GM18517 (cell line): Measurements from ENCODE around the gene SOX5.
A peak's percentile ranks its signal among the peaks of the same experiment; 100 is the strongest.

Experiments used
- ATAC-seq: cut with Tn5 transposase; IDR thresholded peaks from one replicate; pipeline ENCODE4 v1.9.1; 2021; ENCODE audit warnings: mild to moderate bottlenecking, moderate library complexity; ENCODE audit not compliant: unreplicated experiment

SOX5 gene

DNA sequence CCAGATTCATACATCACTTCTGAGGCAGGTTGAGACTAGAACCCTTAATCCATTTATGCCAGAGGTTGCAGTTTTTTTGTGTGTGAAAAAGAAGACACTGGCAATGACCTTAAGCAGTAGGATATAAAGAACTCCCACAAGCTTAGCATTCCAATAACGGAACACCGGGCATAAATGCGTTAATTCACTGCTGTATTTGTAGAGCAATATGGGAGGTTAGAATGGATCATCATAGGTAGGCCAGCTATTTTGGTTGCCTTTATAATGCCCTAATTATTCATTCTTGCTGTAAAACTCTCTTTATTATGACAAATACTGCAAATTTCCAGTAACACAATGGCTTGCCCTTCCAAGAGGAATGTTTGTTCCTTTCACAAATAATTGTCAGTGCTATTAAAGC lies 322.7 kb downstream of the SOX5 start:
- no peak for ATAC-seq

DNA sequence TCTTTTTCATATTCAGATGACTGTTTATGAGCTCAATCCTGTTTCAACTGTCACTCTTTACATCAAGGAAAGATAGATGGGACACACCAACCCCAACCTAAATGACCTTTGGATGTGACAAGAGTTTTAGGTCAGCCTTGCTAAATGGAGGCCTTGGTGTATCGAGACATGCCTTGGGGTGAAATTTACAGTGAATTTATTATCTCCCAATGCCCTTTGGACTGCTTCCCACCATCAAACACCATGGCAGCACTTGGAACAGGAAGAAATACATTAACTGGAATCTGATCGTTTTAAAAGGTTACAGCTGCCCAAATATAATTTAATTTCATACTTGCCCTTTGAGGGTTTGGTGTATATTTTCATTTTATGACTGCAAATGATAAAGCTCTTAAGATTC lies 327.6 kb downstream of the SOX5 start:
- ATAC-seq: no peak

DNA sequence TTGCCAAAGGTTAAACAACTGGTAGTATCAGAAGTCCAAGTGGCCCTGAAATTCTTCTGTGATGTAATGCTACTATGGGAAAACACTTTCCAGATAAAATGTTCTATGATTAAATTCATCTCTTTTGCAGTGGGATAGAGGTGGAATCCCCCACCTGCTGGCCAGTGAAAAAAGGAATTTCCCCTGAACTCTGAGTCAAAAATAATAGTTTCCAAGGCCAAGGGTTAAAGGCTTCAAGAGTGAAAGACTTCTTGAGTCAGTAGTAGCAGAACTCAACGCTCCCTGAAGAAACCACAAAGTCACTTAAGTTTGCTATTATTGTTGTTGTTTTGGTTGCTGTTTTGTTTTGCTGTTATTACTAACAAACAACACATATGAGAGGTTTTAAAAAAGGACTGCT lies 330.8 kb downstream of the SOX5 start:
- ATAC-seq: no peak

DNA sequence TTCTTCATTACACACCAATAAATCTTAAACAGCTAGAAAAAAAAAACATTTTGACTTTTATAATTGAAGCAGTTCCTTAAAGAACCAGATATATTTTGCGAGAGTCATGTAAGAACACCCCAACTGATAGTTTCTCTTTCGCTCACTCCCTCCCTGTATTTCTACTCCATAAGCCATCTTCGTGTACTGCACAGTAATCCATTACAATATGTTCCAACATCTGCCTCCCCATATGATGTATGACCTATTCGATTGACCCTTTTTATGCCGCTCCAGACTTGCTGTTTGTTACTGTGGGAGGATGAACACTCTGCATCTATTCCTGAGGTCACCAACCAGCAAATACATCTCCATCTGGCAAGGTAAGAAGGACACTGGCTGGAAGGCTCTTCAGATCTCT lies 331.7 kb downstream of the SOX5 start:
- ATAC-seq: no peak

DNA sequence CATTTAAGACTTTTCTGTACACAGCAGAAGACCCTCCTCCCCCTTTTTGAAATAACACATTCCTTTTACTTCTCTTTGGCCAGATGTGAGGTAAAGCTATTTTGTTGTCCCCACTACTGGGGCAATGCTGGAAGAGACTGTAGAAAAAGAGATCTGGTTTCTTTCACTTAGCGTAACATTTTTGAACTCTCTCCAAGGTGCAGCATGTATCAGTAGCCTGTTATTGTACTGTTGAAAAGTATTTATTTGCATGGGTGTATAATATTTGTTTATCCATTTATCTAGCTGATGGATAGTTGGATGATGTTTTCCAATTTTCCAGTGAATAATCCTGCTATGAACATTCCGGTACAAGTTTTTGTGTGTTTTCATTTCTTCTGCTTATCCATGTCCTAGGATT lies 335.2 kb downstream of the SOX5 start:
- ATAC-seq: no peak

DNA sequence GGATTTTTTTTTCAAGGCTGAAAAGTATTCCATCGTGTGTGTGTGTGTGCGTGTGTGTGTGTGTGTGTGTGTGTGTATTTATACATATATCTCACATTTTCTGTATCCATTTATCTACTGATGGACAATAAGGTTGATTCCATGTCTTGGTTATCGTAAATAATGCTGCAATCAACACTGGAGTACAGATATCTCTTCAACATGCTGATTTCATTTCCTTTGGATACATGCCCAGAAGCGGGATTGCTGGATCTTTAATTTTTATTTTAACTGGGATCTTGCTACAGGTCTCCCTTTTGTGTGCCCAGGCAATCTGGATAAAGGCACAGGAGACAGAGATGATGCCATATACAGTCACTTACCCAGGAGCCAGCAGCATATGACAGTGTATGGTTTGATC lies 338.1 kb downstream of the SOX5 start:
- ATAC-seq: no peak

DNA sequence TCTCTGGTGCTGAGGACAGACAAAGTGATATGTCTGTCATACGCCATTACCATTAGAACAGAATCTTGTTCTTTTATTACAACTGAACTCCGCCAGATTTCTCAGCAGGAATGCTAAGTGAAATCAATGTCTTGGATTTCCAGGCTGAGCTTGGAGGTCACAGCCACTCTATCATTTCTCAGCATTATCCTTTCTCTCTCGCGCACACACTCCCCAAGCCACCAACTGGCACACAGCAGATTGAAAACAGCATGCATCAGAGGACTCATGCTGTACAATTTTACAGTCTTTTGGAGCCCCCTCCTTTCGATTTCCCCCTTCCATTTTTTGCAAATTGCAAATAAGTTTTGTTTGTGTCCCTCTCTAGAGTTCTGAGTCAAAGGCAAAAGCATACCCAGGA lies 348.6 kb downstream of the SOX5 start:
- ATAC-seq: no peak

DNA sequence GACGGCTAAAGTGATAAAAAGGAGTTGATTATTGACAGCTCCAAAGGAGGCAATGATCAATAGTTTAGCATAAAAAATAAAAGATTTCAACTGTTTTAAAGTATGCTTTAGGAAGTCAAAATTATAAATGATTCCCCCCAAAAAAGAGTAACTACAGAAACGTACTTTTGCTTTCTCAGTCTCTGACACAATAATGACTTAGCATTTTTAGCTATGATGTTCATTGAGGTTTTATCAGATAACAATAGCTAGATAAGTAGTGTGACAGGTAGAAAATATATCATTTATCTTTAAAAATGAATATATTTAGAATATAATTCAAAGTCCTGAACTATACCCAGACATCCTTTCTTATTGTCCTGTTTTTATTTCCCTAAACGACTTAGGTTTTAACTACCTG lies 352.9 kb downstream of the SOX5 start:
- ATAC-seq: no peak

DNA sequence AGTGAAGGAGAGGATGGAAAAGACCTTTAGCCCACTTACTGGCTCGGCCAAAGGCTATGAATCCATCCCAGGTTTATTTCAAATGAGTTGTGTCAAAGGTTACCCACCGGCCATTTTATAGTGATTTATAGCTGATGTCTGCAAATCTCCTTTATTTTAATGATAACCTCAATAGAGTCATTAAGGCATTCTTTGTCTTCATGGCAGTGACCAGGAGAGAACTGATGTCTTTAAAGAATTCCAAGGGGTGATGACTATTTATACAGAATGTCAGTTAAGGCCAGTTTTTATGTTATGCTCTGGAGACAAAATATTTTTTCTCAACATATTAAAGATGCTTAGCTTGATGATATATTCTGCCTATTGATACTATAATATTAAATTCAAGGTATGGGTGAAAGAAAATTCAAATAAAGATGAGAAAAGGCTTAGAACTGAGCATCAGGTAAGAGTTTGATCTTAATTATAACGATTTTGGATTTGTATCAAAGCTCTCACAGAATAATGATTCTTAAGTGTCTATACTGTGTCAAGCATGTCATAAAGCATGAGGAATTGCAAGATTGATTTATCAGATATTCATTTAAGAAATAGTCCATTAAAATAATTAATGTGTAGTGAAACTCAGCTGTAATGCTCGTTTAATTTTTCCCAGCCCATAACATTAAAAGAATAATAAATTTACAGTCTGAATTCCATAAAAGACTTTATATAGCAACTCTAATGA lies 361.5 kb downstream of the SOX5 start:
- no peak for ATAC-seq

DNA sequence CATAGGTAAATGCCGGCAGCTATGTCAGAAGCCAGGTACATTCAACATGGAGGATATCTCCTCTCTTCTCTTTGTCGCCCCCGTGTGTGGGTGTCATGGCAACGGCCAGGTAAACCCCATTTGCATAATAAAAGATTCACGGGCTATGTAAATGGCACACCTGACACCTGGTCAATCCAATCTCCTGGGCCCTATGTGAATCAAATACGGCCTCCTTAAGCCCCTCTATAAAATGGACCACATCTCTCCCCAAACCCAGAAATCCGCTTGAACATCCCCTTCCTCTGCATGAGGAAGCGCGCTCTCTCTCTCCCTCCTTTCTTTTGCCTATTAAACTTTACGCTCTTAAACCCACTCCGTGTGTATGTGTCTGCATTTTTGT lies 363.7 kb downstream of the SOX5 start:
- ATAC-seq: no peak

DNA sequence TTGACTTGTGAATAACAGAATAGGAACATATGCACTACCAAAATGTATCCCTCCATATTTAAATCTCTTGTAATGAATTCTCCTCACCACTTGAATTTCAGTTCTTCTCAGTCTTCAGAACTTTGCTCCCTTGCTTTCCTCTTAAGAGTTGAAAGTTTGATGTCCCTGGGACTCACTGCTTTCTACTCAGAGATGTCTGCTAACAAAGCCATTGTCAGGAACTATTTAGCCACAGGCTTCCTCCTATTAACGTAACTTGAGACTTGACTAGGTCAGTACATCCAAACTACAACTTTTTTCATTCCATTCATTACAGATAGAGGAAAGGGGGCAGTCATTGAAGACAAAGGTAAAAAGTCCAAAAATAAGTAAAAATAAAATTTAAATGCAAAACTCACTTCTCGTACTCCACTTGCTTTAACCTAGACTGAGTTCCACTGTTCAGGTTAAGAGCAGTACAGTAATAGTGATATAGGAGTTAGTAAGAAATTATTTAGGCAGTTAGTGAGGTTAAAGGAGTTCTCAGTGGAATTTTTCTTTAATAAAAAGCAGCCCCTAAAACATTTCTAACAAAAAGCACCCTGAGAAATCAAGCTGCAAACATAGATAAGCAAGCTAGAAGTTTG lies 364.2 kb downstream of the SOX5 start:
- no peak for ATAC-seq

DNA sequence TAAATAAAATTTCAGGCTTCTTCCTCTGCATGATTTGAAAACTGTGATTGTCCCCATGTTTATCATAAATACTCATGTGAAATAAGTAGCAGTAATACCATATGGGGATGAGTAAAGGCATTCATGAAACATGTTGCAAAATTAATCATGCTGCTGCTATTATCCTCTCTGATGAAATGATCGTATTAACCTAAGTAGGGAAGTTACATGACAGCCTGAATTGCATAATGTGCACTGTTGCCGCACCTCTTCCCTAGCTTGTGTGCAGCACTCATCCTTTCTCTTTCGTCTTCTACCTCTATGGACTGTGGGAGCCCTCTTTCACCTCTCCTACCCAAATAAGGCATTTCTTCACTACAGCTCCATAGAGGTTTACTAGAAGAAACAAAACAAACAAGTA lies 367.6 kb downstream of the SOX5 start:
- no peak for ATAC-seq

DNA sequence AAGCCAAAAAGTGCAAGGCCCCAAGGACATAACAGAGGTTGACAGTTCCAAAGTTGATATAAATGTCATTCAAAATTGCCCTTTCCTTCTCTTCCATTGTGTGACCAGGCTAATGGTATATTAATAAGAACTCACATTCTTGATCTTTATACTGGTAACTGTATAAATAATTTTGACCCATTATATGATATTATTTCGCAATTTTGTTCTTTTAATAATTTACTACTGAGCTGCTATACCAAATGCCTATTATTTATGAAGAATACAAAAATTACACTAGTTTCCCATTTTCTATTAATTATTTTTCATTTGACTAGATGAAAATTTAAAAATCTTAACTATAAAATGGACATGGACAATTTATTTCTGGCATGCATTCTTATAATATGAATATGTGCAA lies 370.2 kb downstream of the SOX5 start:
- ATAC-seq: no peak

DNA sequence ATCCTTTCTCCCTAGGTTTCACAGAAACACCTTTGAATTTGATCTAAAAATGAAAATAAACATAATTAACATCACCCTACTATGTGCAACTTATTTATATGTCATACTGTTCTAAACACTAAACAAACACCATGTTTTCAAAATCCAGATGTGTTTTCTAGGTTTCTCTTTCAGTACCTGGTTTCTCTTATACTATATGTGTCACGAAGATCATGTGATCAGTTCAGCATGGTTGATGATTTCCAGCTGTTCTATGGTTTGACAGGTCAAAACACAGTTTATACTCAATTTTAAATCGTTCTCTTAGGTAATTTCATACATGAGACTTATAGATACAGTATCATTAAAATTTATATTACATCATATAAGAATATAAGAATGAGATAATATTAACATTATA lies 373.1 kb downstream of the SOX5 start:
- peak; percentile 98 for ATAC-seq

DNA sequence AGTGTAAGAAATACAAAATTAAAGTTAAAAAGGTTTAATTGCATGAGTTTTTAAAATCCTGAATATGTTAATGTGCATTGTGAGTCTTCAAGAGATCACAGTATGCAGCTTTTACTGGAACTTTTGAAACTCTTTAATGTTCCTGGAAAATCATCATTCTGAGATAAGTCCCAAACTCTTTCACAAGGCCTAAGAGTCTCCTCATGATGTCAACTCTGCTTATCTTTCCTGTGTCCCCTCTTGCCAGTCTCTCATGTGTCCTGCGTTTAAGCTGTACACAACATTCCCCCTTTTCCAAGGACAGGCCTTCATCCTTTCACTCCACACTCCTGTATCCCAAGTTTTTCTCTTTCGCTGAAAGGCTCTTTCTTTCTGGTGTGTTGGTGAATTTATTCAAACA lies 380.1 kb downstream of the SOX5 start:
- no peak for ATAC-seq

DNA sequence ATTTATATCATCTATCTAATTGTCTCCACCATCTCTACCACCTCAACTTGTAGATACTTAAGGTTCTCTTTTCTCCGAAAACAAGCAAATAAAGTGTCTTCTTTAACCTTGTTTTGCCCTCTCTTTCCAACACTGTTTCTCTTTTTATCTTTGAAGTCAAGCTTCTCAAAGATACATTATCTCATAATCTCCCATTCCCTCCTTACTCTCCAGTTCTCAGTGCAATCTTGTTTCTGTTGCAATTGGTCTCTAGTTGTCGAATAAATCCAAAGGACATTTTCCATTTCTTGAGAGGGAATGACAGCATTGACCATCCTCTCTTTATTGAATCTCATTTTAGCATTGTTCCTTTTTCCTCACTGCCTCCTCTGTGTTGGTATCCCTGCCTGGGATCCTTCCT lies 383.3 kb downstream of the SOX5 start:
- ATAC-seq: no peak

DNA sequence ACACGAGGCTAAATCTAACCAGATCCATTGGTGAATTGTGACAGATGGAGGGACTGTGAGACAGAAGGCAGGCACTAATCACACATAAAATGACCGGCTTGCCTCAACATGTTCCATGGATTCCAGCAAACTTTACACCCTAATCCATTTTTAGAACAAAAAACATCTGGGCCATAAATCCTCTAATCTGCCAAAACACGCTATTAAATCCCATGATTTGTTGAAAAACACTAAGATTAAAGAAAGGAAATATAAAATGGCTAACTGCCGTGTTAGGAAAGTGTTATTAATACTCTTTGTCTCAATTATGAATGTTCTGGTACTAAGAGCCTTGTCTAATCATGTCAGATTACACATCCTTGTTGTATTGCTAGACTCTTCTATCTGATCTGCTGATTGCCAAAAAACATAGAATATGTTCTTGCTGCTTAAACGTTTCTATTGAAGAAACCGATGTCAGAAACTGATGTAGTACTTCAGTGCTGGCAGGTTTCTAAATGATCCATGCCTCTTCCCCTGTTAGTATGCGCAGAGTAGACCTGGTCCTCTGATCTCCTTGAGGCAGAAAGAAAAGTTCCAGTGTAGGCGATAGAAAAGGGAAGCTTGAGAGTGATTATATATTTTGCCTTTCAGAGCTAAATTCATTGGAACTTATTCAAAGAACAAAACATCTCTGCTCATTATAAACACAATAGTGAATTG lies 384.9 kb downstream of the SOX5 start:
- ATAC-seq: no peak

DNA sequence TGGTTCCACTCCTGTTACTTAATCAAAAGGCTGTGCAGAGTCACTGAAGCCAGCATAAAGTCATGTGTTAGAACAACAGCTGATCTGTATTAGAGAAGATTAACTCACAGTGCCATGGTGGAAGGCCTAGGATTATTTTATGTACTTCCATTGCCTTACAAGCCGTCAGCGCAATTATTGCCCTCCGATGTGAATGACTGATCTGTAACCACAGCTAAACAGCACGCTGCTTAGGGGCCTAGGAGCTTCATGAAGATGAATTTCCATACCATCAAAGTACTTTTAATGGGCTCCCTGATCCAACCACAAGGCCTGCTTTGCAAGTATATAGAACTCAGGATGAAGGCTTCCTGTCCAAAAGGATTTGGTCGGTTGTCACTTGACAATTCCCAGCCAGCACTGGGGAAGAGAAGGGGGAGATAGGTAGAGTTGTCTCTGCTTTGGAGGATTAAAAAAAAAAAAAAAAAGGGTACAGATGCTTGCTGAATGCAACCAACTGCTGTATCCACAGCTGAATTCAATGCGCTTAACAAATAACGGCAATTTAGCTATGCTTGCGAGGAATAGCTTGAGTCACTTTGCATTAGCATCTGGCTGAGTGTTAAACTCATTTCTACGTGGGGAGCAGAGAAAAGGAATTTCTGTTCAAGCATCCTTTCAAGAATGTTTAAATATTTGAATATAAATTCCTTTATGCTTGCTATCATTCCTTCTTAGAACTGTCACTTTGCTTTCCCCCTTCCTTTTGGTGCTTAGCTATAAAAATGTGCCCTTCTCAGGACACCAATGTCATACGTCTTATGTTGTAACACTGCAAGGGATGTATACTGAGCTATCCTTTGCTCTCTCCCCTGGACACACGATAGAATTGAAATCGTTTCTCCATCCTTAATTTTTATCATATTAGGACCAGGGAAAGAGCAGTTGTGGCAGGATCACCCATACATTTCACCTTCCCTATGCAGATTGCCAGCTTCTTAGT lies 387.8 kb downstream of the SOX5 start:
- ATAC-seq: no peak

DNA sequence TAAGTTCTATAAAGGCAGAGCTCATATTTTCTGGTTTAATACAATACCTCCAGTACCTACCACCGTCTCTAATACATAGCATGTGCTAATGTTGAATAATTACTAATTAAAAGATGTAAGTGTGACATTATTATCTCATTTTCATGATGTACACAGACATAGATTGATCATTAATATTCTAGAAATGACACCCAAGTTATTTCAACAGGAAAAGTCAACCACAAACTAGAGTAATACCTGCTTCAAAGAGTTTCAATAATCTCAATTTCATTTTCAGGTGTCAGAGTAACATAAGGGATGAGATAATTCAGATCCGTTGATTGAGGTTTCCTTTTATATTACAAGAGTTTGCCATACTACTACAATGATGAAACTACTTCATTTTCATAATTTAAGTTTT lies 388.9 kb downstream of the SOX5 start:
- ATAC-seq: peak; percentile 96

DNA sequence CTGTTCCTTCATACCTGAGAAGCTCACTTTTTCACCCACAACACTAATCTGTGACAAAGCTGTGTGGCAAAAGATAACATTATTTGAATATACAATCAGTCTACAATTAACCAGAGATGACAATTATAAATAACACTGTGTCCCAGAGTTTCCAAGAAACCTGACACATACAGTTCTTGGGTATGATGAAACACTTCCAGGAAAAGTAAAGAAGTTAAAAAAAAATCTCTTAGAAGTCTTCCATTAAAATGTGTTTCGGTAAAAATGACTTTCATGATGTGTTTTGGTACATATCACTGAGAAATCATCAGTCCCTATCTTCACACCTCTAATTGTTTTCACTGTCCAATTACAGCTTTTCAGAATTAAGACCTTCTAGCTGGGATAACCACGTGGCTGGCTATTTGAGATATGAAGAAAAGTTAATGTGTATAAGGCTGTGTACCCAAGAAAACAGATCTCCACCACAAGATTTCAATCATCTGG lies 390.2 kb downstream of the SOX5 start:
- no peak for ATAC-seq

DNA sequence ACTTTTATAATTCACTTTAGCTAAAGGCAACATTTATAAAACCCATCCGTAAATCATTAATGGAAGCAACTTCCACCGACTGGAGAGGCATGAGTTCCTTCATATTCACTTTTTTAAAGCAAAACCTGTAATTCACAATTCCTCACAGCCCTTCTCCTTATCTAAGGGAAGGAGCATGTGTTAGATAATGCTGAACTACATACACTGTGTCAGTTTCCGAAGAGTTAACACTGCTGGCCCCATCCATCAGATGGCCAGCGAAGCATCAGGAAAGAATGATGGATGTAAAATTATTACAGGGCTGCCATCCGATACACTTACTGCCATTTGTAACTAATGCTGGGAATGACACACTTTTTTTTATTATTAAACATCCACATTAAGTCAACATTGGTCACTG lies 392.8 kb downstream of the SOX5 start:
- ATAC-seq: no peak
